Stimulated activated CD4-positive, alpha-beta T cell treated with anti-CD3 and anti-CD28 coated beads, TNF-alpha, amount 100 ng/mL, for 24 hours (primary cell): ENCODE results near the gene GTPBP6.
"Not testable (repeated sequence)": the region's sequence is repeated elsewhere in the genome, so short reads cannot be mapped to it uniquely, and the experiment has no call there.

Experiments used
- DNase-seq, 3 experiments: peaks; one replicate each; pipeline ENCODE4 v3.0.0-alpha.2; 2020; ENCODE audit warnings: low read depth in 3 of 3

GTPBP6 gene

DNA sequence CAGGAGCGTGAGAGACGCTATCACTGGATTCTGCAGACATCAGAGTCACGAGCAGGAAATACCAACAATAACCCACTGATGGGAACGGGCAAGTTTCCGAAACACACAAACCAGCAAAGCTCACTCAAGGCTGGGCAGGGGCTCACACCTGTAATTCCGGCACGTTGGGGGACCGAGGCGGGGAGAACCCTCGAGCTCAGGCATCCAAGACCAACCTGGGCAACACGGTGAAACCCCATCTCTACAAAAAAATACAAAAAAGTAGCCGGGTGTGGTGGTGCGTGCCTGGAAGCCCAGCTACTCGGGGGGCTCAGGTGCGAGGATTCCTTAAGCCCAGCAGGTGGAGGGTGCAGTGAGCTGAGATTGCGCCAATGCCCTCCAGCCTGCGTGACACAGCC, 17.2 kb upstream of the GTPBP6 start:
- DNase-seq: no peak

DNA sequence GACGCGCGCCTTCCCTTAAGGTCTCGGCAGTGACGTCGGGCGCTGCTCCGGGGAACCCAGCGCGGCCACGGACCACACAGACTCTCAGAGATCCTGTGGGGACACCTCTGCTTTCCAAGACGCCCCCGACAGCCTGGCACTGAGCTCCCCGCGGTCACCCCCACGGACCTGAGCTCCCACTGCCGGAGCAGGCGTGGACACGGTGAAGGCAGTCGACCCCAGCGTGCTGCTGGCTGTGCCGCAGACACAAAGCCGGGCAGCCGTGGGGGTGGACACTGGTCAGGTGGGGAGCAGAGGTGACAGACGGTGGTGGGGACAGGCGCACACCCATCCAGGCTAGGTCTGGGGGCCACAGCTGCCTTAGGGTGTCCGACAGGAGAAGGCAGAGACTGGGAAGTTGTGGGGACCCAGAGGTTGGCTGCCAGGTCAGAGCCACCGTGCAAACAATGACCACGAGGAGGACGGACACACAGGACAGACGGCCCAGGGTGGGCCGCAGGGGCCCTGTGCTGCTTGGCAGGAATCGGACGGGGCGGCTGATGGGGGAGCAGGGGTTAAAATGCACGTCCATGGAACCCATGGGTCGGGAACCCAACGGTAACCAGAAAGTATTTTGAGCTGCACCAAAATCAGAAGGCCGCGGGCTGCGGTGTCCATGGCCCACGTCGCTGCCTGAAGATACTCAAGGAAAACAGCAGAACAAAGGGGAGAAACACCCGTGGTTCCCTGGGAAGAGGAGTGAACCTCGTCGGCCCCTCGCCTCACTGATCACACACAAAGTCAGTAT, 16.6 kb upstream of the GTPBP6 start:
- no peak for DNase-seq

DNA sequence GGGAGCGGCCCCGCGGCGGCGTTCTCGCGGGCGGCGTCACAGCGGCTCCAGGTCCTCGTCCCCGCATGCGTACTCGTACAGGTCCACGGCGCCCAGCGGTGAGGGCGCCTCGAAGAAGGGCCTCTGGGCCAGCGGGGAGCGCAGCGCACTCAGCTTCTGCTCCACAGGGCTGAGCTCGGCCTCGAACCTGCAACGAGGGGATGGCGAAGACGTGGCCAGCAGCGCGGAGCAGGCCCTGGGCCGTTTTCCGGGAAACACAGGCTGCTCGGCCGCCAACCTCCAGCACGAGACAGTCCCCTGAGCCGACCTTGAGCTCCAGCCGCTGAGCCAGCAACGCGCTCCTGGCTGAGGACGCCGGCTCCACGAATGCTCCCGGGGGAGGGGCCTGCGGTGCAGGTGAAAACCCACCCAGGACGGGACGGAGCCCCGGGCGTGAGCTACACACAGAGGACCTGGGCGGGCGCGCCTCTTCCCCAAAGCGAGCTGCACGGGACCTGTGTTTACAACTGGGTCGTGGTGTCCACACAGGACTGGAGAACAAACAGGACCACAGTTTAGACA, 15.8 kb upstream of the GTPBP6 start:
- DNase-seq: no peak

DNA sequence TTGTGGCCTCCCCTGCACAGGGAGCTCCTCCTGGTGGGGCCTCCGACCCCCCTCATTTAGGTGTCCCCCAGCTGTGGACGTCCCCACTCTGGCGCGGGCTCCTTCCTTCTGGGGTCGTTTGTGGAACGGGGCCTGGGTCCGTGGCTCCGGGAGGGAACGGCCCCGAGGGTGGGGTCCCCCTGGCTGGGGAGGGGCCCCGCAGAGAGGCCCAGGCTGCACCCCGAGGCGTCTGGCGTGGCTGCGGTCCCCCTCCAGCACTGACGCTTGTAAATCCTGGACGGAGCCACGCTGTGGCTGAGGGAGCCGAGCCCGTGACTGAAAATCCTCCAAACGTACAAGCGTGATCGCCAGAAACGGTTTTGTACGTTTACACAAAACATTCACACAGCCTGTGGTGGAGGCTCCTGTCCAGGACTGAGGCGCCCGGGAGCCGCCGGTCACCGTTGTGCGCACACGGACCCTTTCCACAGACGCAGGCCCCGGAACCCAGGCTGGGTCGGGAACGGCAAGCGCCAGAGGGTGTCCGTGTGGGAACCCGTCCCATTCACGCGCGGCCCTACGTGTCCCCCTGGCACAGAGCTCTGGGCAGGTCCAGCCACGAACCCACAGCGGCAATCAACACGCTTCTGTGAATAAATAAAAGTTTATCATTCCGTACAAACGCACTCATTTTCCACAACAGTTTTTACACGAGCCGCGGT, 15.2 kb upstream of the GTPBP6 start:
- no peak for DNase-seq

DNA sequence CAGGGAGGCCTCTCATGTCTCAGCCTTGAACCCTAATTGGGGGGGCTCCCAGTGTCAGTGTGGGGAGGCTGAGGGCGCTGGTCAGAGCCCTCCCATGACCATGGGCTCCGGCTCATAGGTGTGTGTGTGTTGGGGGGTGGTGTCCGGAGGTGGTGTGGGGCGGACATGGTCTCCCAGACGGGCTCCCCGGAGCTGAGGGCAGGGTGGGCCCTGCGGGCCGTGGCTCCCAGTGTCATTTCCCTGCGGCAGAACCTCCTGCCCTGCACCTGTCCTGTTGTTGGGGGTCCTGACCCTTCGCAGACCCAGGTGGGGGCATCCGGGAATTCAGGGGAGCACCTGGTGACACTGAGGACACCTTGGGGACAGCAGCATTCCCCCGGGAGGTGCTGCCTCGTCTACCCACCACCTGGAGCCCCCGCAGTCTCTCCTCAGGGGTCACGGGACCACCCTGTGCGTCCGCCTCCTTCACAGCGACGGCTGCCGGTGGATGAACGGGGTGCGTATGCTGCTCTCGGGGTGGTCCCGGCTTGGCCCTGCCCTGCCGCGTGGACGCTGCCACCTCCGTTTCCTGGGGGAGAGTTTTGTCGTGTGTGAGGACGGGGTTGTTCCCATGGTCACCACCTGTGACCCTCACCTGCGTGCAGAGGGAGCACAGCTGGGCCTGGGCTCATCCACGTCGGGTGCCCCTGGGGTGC, 14.5 kb upstream of the GTPBP6 start:
- DNase-seq: no peak

DNA sequence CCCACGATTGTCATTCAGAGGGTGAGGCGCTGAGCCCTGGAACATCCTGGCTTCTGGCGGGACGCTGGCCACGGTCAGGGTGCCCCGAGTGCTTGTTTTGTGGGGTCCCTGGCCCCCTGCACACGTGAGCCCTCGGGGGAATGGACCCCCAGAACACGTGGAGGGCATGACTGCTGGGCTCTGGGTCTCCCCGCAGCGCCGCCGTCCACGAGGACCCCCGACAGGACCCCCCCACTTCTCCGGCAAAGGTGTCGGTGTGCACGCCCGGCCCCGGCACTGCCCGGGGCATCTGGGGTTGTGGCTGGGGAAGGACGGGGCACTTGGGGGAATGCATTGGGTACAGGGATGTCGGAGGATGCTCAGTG, 13.9 kb upstream of the GTPBP6 start:
- DNase-seq: no peak

DNA sequence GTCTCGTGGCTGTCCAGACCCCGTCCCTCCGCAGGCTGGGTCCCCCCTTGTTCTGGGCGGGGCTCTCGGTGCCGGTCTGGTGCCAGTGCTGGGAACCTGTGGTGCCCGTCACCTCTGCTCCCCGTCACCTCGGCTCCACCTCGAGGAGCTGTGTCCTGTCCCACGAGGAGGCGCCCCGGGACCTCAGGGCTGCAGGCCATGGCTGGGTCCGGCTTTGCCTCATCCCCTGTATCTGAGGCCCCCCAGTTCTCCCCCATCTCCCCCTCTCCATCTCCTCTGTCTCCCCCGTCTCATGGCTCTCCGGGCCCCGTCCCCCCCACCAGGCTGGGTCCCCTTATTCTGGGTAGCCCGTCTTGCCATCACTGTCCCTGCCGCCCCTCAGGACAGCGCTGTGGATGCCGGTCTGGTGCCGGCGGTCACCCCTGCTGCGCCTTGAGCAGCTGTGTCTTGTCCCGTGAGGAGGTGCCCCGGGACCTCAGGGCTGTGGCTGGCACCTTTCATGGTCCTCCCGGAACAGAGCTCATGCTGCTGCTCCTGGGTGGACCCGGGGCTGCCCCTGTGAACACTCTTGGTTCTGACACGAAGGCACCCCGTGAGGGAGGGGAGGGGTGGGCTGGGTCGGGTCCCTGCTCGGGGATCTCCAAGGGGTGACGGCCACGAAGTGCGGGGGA, 13.4 kb upstream of the GTPBP6 start:
- no peak for DNase-seq

DNA sequence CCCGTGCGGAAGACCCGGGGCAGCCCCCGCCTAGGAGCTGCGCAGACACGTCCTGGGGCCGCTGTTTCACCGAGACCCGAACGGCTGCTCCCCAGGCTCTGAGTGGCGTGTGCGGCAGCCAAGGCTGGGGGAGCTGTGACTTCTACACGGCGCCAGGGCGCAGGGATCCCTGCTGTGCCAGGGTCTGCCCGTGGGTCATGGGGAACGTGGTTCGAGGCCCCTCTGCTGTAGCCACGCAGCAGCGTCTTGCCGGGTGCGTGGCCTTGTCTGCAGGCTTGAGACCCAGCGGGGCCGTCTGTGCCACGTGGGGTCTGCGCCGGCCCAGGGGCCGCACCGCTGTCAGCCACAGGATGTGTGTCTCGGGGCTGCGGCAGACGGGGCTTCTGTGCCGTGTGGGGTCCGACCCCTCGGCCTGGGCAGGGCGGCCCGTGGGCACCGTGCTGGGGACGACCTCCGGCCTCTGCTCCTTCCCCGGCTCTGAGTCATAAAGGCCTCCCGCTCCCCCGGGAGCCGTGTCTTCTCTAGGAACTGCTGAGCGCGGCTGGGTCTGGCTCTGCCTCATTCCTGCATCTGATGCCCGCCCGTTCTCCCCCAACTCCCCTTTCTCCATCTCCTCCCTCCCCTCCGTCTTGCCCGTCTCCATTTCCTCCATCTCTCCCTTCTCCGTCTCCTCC, 12.7 kb upstream of the GTPBP6 start:
- DNase-seq: no peak

DNA sequence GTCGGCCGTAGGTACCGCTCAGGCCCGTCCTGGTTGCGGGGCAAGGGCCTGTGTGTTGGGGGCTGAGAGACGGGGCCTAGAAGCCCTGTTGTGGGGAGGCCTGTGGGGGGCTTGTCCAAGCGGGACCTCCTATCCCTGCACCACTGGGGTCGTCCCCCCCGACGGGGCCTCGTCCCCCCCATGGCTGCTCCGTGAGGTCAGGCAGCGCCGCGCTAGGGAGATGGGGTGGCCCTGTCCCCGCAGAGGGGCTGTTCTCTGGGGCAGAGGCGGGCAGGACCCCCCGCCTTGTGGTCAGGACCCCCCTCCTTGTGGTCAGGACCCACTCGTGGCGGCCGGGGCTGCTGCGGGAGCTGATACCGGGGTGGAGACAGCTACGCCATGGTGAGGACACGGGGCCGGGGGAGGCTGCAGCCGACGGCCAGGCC, 12.1 kb upstream of the GTPBP6 start:
- no peak for DNase-seq

DNA sequence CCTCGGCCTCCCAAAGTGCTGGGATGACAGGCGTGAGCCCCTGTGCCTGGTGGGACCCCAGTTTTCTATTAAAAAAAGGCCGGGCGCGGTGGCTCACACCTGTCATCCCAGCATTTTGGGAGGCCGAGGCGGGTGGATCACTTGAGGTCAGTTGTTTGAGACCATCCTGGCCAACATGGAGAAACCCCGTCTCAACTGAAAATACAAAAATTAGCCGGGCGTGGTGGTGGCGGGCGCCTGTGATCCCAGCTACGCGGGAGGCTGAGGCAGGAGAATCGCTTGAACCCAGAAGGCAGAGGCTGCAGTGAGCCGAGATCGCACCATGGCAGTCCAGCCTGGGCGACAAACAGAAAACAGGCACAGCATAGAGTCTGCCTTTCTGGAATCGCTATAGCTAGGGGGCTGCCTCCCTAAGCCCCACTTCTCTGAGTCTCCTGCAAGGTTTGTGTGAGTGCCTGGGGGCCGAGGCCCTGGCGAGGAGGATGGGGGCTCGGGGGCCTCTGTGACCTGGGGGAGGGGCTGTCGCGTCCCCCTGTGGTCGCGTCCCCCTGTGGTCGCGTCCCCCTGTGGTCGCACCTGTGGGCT, 11.6 kb upstream of the GTPBP6 start:
- DNase-seq: not testable (repeated sequence)

DNA sequence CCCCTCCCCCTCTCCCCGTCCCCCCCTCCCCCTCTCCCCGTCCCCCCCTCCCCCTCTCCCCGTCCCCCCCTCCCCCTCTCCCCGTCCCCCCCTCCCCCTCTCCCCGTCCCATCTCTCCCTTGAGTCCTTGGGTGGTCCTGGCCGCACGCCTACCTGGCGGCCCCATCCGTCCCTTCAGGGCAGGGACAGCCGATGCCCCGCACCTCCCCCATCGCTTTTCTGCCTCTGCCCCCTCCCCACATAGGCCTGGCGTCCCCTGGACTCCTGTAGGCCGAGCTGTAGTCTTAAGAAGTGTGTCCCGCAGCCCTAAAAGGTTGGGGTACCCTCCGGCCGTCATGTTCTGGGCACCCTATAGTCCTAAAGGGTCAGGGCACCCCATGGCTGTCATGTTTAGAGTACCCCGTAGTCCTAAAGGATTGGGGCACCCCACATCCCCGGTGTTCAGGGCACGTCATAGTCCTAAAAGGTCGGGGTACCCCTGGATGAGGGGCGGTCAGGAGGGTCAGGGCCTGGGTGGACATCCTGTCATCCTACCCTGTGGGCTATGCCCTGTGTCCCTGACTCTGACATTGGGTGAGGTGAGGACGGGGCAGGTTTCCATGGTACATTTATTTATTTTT, 10.8 kb upstream of the GTPBP6 start:
- no peak for DNase-seq

DNA sequence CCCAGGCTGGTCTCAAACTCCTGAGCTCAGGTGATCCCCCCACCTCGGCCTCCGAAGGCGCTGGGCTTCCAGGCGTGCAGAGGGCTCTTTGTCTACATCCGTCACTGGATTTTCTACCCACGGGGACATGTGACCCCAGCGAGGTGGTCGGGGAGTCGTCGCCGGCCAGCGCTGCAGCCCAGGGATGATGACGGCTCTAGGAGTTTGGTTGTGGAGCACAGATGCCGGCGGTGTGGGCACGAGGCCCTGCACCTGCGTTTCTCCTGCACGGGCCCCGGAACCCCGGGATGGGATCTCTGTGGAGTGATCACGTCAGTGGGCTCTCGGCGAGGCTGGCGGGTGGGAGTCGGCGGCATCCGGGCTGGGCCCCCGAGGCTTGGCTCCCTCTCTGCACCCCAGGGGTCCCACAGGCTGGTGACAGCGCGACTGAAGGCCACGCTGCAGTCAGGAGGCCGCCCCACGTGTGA, 9.1 kb upstream of the GTPBP6 start:
- no peak for DNase-seq

DNA sequence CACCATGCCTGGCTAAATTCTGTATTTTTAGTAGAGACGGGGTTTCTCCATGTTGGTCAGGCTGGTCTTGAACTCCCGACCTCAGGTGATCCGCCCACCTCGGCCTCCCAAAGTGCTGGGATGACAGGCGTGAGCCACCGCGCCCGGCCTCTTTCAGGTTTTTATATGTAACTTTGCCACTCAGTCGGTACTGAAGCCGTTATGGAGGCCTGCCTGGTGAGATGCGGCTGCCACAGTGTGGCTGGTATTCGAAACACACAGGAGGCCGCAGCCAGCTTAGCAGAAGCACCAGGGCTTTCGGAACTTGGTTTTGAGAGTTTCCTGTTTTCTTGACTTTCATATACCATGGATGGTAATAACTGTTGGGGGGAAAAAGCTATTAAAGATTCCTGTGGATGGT, 6.1 kb upstream of the GTPBP6 start:
- not testable (repeated sequence) for DNase-seq

DNA sequence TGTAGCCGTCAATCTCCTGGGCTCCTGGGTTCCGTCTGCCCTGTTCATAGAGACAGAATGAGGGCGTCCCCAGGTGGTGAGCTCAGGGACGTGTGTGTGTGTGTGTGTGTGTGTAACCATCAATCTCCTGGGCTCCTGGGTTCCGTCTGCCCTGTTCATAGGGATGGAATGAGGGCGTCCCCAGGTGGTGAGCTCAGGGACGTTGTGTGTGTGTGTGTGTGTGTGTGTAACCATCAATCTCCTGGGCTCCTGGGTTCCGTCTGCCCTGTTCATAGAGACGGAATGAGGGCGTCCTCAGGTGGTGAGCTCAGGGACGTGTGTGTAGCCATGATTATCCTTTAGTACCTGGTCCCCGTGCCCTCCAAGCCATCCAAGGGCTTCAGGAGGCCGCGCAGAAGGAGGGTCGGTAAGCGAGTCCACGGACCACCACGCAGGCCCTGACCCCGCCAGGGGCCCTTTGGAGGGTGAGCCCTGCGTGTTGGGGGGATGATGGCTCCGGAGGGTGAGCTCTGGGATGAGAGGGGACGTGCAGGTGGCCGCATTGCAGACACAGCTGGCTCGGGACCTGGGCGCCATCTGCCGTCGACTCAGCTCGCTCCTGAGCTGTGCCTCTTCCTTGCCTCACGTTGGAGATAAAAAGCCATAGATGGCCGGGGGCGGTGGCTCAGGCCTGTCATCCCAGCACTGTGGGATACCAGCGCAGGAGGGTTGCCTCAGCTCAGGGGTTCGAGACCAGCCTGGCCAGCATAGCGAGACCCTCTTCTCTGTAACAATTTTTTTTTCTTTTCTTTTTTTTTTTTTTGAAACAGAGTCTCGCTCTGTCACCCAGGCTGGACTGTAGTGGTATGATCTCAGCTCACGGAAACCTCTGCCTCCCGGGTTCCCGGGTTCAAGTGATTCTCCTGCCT, 5.4 kb upstream of the GTPBP6 start:
- no peak for DNase-seq

DNA sequence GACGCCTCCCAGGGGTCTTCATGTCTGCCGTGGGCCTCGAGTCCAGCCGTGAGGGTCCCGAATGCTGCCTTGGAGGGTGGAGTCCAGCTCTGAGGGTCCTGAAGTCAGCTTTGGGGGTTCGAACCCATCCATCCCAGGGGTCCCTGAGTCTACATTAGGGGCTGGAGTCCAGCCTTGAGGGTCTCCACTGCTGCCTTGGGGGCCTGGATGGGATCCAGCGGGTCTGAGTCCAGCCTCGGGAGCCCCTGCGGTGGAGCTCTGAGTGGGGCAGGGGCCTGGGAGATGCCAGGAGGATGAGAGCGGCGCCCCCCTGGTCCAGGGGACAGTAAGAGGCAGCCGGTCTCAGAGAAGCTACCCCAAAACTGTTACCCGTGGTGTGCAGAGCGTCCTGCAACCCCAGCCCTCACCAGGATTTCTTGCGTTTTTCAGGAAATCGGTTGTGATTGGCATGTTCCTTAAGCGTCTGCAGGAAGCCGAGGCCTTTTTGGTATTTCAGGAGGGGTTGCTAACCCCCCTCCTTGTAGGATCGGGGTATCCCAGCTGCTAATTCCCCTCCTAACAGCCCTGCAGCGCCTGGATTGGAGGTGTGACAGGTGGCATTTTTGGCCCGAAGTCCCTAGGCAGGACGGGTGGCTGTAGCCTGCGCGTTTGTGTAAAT, 1.7 kb upstream of the GTPBP6 start:
- DNase-seq: no peak

DNA sequence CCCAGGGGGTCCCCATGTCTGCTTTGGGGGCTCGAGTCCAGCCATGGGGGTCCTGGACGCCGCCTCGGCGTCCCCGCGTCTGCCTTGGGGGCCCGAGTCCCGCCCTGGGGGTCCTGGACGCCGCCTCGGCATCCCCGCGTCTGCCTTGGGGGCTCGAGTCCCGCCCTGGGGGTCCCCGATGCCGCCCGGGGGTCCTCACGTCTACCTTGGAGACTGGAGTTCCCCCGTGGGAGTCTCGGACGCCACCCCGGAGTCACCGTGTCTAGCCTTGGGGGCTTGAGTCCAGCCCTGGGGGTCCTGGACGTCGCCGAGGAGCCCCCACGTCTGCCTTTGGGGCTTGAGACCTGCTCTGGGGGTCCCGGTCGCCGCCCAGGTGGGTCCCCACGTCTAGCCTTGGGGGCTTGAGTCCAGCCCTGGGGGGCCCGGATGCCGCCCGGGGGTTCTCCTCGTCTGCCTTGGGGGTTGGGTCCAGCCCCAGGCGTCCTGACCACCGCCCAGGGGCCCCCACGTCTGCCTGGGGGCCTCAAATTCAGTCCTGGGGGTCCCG, 1.1 kb upstream of the GTPBP6 start:
- DNase-seq: no peak

DNA sequence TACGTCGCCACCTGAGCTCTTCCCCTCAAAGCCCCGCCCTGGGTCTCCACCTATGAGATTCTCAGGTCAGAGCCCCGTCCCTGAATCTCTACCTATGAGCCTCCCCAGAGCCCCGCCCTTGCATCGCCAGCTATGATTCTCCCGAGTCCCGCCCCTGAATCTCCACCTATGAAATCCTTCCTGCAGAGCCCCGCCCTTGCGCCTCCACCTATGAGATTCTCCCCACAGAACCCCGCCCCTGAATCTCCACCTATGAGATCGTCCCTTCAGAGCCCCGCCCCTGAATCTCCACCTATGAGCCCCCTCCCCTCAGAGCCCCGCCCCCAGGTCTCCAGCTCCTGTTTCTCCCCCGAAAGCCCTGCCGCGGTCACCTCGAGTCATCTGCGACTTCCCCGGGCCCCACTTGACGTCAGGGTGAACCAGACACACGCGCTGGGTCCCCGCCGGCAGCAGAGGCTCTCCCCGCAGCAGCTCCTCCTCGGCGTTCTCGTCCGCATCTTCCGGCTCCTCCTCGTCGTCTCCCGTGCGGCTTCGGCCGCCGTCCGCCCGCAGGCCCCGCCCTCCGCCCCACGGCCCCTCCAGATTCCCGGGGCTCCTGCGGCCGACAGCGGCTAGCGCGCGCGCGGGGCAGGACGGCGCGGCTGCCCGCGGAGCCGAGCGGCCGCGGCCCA, 393 bp downstream of the GTPBP6 start:
- peak; percentile 96 to 98 (median 98) for DNase-seq
